OCI-LY3 (cell line): ENCODE measurements around the gene DDTL.
"Not testable (repeated sequence)": the region's sequence is repeated elsewhere in the genome, so short reads cannot be mapped to it uniquely, and the experiment has no call there.

Experiments used
- H2AFZ ChIP-seq: fragments of 200-600, 300-600 bp; shearing (Covaris generic); 2 replicates; pipeline ENCODE4 v1.6.0; 2014; ENCODE audit warnings: antibody characterized with exemption, low read depth, low read length
- H3K27ac ChIP-seq: fragments of 200-600, 300-600 bp; sonication (generic); 2 replicates; pipeline ENCODE4 v1.5.1; 2014; ENCODE audit warnings: mild to moderate bottlenecking, low read length, moderate library complexity, mixed read lengths
- H3K27me3 ChIP-seq: fragments of 200-600, 300-600 bp; sonication (generic); 2 replicates; pipeline ENCODE4 v1.6.1; 2014; ENCODE audit warnings: low read depth, low read length, mixed read lengths
- H3K36me3 ChIP-seq: fragments of 200-600, 300-600 bp; sonication (generic); replicated peaks from 2 replicates; pipeline ENCODE3; 2014; ENCODE audit warnings: low read depth, low read length, mixed read lengths
- H3K4me1 ChIP-seq: fragments of 300-600, 200-600 bp; sonication (generic); 2 replicates; pipeline ENCODE4 v1.6.1; 2014; ENCODE audit warnings: low read length, mixed read lengths
- H3K4me2 ChIP-seq: fragments of 200-600, 300-600 bp; sonication (generic); 2 replicates; pipeline ENCODE4 v1.6.1; 2014; ENCODE audit warnings: low read length, mixed read lengths
- H3K4me3 ChIP-seq: fragments of 300-600, 200-600 bp; sonication (generic); 2 replicates; pipeline ENCODE4 v1.5.1; 2014; ENCODE audit warnings: antibody characterized with exemption, mild to moderate bottlenecking, low read length, moderate library complexity
- H3K79me2 ChIP-seq: fragments of 300-600, 200-600 bp; shearing (Covaris generic); 2 replicates; pipeline ENCODE4 v1.6.1; 2014; ENCODE audit warnings: mild to moderate bottlenecking, low read length, mixed read lengths
- H3K9ac ChIP-seq: fragments of 300-600, 200-600 bp; shearing (Covaris generic); 2 replicates; pipeline ENCODE4 v1.6.0; 2014; ENCODE audit warnings: mild to moderate bottlenecking, low read length, moderate library complexity
- H3K9me3 ChIP-seq: fragments of 200-600, 300-600 bp; shearing (Covaris generic); 2 replicates; pipeline ENCODE4 v1.6.1; 2014; ENCODE audit warnings: low read length, mixed read lengths; ENCODE audit not compliant: insufficient read depth
- H4K20me1 ChIP-seq: fragments of 200-600, 300-600 bp; sonication (generic); 2 replicates; pipeline ENCODE4 v1.6.1; 2016; ENCODE audit warnings: low read length, mixed read lengths; ENCODE audit not compliant: insufficient read depth
- EZH2phosphoT487 ChIP-seq: fragments of 200-600 bp; shearing (Covaris generic); IDR thresholded peaks from 2 replicates; pipeline ENCODE4 v1.6.1; 2018; ENCODE audit warnings: antibody characterized with exemption, mixed run types, low read depth
- TF ChIP-seq, protein P1 (sequence below): fragments of 200-600, 300-600 bp; sonication (generic); IDR thresholded peaks from 2 replicates; pipeline ENCODE4 v1.5.1; 2014; ENCODE audit warnings: antibody characterized with exemption, low read length, low read depth

The DDTL gene

DNA sequence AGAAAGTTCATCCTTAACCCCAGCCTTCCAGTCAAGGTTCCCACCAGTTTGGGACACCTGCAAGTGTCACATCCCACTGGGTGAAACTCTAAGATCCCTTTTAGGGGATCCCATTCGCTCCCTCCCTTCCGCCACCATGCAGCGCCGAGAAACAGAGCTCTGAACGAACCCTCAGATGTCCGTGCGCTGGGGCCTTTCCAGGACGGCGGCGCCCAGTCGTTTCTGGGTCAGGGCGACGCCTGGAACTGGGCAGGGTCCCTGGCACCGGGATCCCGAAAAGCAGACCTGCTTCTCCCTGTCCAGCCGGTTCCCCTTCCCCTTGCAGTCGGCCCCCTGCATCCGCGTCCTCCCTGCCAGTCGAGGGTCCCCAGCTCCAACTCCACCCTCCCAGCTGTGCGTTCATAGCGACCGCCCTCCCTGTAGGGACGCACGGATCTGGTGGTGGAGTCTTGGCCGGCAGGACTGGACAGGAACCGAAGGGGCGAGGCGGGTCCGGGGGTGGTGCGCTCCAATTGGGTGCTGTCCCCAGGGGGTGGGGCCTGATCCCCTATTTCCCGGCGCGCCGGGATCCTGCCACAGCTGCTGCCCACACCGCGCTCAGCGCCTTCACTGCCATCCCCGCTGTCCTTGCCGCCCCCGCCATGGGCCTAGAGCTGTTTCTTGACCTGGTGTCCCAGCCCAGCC is 13.0 kb downstream of the DDTL start, which contains the start of gene GSTT2:
Gene GSTT2 (plus strand): TSS at position 578 of the 684 bp plus-strand sequence.
- H3K9me3 ChIP-seq, H3K4me2 ChIP-seq, H3K27ac ChIP-seq, H3K9ac ChIP-seq, H3K36me3 ChIP-seq, H2AFZ ChIP-seq, H3K27me3 ChIP-seq, H3K79me2 ChIP-seq, H4K20me1 ChIP-seq, H3K4me3 ChIP-seq, H3K4me1 ChIP-seq: not testable (repeated sequence)

DNA sequence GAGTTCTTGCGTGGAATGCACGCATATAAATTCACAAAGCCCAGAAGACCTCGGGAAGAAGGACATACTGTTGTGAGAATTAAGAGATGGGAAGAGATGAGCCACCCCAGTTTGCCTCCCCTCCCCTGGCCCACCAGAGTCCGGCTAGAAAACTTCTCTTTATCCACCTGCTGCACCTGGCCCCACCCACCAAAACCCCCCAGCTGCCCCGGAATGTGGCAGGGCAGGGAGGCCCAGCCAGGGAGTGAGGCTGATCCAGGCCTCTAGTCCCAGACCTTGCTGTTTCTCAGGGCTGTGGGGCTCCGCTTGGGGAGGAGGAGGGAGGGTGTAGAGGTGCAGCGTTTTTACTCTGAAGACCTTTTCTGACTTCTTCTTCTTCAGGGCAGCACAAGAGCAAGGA is 13.9 kb downstream of the DDTL start:
- H3K9ac ChIP-seq, H3K36me3 ChIP-seq, H3K27me3 ChIP-seq, H3K79me2 ChIP-seq, H4K20me1 ChIP-seq, H3K4me3 ChIP-seq, H2AFZ ChIP-seq, H3K27ac ChIP-seq, H3K9me3 ChIP-seq, H3K4me2 ChIP-seq, H3K4me1 ChIP-seq: not testable (repeated sequence)

DNA sequence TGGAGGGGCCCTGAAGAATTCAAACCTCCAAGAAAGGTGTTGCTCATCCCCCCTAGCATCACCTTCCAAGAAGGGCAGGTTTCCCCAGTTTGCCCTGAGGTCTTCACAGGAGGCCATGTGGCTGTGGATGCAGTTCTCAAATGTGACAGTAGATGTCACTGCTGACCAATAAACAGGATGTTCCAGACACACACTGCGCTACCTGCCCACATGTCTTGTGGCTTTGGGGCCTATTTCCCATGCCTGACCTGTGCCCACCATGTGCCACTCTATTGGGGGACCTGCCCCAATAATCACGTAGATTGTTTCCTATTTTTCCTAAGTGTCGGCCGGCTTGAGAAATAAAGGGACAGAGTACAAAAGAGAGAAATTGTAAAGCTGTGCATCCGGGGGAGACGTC is 17.7 kb downstream of the DDTL start:
- Histone ChIP-seq H3K4me1 (no peaks in the 10 kb centered on the region), H3K4me3 (no peak overlapping the region), H4K20me1 (no peaks in the 10 kb centered on the region), H3K79me2 (no peaks in the 10 kb centered on the region), H3K27ac (no peak overlapping the region), H3K9ac (no peak overlapping the region), H3K27me3 (no peaks in the 10 kb centered on the region), H3K9me3 (no peaks in the 10 kb centered on the region), H2AFZ (no peak overlapping the region), H3K4me2 (no peak overlapping the region), H3K36me3 (no peaks in the 10 kb centered on the region)
- no peak for TF ChIP-seq EZH2phosphoT487
- TF ChIP-seq, protein P1, sequence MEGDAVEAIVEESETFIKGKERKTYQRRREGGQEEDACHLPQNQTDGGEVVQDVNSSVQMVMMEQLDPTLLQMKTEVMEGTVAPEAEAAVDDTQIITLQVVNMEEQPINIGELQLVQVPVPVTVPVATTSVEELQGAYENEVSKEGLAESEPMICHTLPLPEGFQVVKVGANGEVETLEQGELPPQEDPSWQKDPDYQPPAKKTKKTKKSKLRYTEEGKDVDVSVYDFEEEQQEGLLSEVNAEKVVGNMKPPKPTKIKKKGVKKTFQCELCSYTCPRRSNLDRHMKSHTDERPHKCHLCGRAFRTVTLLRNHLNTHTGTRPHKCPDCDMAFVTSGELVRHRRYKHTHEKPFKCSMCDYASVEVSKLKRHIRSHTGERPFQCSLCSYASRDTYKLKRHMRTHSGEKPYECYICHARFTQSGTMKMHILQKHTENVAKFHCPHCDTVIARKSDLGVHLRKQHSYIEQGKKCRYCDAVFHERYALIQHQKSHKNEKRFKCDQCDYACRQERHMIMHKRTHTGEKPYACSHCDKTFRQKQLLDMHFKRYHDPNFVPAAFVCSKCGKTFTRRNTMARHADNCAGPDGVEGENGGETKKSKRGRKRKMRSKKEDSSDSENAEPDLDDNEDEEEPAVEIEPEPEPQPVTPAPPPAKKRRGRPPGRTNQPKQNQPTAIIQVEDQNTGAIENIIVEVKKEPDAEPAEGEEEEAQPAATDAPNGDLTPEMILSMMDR, result peak; percentile 55

DNA sequence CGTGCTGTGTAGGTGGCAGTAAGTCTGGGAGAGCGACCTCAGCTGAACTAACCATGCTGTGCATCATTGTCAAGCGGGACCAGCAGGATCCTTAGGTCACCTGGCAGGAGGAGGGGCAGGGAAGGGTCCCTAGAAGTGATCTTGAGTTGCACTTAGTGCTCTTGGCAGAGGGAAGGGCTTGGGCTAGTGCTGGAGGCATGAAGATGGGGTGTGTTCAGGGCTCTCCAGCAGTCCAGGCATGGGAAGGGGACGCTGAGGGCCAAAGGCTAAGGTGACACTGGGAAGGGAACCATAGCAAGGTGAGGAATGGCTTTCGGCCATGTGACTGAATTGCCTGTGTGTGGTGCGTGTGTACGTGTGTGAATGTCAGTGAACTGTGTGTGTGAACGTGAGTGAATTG is 19.4 kb downstream of the DDTL start:
- not testable (repeated sequence) for H3K4me2 ChIP-seq, H4K20me1 ChIP-seq, H3K9ac ChIP-seq, H3K79me2 ChIP-seq, H2AFZ ChIP-seq, H3K27ac ChIP-seq, H3K4me3 ChIP-seq, H3K4me1 ChIP-seq, H3K27me3 ChIP-seq, H3K9me3 ChIP-seq, H3K36me3 ChIP-seq

DNA sequence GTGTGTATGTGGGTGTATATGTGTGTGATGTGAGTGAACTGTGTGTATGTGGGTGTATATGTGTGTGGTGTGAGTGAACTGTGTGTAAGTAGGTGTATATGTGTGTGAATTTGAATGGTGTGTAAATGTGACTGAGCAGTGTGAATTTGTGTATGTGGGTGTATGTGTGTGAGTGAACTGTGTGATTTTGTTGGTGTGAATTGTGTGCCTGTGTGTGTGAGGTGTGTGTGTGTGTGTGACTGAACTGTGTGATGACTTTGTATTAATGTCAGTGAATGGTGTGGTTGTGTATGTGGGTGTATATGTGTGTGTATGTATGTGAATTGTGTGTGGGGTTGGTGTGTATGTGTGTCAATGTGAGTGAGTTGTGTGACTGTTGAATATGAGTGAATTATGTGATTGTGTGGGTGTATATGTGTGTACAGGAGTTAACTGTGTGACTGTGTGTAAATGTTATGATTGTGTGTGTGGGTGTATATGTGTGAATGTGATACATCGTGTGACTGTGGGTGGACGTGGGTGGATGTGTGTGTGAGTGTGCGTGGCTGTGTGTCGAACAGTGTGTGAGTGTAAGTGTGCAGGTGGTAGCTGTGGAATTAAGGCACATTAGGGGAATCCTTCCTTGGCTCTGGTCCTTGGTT is 20.0 kb downstream of the DDTL start:
- not testable (repeated sequence) for H3K4me3 ChIP-seq, H3K9me3 ChIP-seq, H3K4me2 ChIP-seq, H2AFZ ChIP-seq, H3K36me3 ChIP-seq, H3K9ac ChIP-seq, H3K27me3 ChIP-seq, H3K4me1 ChIP-seq, H3K27ac ChIP-seq, H4K20me1 ChIP-seq, H3K79me2 ChIP-seq

DNA sequence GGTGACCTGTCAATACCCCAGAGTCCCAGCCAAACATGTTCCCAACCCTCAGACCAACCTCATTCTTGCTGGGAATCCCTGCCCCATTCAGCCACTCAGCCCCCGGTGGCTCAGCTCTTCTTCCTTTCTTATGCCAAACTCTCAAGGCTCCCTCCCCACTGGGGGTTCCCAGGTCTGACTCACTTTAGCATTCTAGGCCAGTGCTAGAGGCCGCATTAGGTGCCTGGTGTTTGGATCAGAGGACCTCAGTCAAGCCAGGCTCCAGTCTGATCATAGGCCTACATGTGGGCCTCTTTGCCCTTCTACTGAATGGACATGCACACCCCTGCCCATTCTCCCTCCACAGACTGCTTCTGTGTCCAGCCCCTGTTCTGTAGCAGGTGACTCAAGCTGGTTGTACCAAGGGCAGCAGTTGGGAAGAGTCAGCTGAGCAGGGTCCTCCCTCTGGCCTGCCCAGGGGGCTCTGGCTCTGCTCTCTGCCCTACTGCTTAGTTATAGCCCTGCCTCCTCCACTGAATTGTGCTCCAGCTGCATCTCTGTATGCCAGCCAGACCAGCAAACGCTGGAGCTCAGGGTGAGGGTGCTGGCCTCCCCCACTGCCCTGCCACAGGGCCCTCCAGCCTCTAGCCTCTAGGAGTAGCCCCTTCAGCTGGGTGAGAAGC is 23.0 kb downstream of the DDTL start:
- H3K4me3 ChIP-seq, H3K4me2 ChIP-seq, H3K27me3 ChIP-seq, H3K27ac ChIP-seq, H3K79me2 ChIP-seq, H4K20me1 ChIP-seq, H3K9ac ChIP-seq, H3K9me3 ChIP-seq, H2AFZ ChIP-seq, H3K36me3 ChIP-seq, H3K4me1 ChIP-seq: not testable (repeated sequence)

DNA sequence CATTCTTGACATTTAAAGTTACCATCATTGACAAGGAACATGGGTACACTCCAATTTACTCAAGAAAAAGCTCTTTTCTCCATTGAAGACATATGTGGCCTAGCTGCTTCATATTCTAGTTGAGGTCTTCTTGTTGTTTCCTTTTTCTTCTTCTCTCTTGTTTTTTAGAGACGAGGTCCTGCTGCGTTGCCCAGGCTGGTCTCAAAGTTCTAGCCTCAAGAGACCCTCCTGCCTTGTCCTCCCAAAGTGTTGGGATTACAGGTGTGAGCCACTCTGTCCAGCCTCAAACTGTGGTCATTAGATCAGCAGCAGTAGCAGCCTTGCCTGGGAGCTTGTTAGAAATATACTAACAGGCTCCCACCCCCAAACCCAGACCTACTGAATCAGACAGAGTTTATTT is 26.4 kb downstream of the DDTL start:
- not testable (repeated sequence) for H3K27me3 ChIP-seq, H3K27ac ChIP-seq, H4K20me1 ChIP-seq, H3K9ac ChIP-seq, H2AFZ ChIP-seq, H3K36me3 ChIP-seq, H3K9me3 ChIP-seq, H3K79me2 ChIP-seq, H3K4me2 ChIP-seq, H3K4me1 ChIP-seq, H3K4me3 ChIP-seq

DNA sequence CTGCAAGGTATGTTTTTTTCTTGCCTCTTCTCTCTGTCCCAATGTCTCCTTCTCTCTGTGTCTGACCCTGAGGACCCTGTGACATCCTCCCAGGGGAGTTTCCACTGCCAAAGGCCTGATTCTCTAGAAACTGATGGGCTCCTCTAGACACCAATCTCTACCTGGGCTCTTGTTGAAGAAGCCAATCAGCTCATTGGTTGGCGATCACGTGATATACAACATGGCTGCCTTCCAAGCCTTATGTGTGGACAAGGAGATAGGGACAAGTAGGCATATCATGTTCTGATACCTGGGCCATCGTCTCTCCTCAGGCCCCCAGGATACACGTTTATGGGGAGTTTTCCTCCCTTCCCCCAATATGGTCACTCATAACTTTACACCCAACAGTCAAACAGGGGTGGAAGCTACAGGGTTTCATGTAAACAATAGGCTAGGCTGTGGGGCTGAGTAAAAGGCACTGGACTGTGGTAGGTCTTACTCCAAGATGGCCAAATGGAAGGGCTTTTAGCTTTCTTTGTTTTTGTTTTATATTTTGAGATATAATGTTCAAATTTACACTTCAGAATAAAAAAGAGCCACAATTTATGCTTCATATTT is 27.0 kb downstream of the DDTL start:
- H2AFZ ChIP-seq, H3K27ac ChIP-seq, H3K27me3 ChIP-seq, H4K20me1 ChIP-seq, H3K4me2 ChIP-seq, H3K9ac ChIP-seq, H3K4me1 ChIP-seq, H3K9me3 ChIP-seq, H3K36me3 ChIP-seq, H3K79me2 ChIP-seq, H3K4me3 ChIP-seq: not testable (repeated sequence)
